ENCODE results near the gene ARHGAP9.

The ARHGAP9 gene

DNA sequence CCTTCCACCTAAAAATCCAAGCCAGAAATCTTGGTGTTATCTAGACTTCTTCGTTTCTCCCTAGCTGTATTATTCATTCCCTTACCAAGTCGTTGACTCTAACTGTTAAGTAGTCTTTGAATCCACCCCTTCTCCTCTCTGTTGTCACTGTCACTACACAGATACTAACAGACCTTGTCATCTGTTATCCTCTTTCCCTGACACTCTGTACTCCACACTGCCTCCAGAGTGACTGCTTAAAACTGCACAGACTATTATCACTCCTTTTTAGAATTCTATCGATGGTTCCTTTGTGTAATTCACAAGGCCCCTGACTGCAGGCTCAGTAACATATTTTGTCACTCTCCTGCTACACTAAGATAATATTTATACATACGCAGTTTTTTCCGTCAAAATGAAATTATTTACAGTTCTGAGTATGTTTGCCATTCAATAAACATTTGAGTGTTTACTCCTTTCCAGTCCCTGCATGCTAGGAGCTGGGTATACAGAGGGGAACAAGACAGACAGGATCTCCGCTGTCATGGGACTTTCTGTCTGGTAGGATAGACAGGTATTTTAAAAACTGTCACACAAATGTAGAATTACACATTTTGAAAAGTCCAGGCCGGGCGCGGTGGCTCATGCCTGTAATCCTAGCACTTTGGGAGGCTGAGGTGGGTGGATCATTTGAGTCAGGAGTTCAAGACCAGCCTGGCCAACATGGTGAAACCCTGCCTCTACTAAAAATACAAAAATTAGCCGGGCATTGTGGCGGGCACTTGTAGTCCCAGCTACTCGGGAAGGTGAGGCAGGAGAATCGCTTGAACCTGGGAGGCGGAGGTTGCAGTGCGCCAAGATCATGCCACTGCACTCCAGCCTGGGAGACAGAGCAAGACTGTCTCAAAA lies 12.0 kb upstream of the ARHGAP9 start:
- no peak overlapping the region for H3K27ac ChIP-seq

DNA sequence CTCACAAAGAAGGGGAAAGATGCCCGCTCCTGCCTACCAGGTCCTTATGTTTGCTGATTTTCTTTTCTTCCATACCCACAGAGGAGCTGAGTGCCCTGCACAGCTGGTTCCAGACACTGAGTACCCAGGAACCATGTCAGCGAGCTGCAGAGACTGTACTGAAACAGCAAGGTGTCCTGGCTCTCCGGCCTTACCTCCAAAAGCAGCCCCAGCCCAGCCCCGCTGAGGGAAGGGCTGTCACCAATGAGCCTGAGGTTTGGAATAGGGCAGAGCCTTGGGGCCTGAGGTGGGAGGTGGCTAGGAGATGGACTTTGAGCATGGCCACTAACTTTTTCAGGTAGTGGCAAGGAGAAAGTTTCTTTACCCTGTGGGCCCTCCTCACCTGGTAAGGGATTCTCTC lies 10.5 kb upstream of the ARHGAP9 start:
- no peak overlapping the region for H3K27ac ChIP-seq
- TF ChIP-seq, protein P1, sequence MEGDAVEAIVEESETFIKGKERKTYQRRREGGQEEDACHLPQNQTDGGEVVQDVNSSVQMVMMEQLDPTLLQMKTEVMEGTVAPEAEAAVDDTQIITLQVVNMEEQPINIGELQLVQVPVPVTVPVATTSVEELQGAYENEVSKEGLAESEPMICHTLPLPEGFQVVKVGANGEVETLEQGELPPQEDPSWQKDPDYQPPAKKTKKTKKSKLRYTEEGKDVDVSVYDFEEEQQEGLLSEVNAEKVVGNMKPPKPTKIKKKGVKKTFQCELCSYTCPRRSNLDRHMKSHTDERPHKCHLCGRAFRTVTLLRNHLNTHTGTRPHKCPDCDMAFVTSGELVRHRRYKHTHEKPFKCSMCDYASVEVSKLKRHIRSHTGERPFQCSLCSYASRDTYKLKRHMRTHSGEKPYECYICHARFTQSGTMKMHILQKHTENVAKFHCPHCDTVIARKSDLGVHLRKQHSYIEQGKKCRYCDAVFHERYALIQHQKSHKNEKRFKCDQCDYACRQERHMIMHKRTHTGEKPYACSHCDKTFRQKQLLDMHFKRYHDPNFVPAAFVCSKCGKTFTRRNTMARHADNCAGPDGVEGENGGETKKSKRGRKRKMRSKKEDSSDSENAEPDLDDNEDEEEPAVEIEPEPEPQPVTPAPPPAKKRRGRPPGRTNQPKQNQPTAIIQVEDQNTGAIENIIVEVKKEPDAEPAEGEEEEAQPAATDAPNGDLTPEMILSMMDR (conservative IDR thresholded peaks at IDR 0.05): no peak
- TF ChIP-seq ZFX (IDR thresholded peaks at IDR 0.05): no peak

More for the DNA sequence above, 12.0 kb upstream of the ARHGAP9 start:
- no peak for TF ChIP-seq ZFX (IDR thresholded peaks at IDR 0.05)
- TF ChIP-seq, protein P1 (conservative IDR thresholded peaks at IDR 0.05): no peak; the same call in 1 of the 2 replicates

DNA sequence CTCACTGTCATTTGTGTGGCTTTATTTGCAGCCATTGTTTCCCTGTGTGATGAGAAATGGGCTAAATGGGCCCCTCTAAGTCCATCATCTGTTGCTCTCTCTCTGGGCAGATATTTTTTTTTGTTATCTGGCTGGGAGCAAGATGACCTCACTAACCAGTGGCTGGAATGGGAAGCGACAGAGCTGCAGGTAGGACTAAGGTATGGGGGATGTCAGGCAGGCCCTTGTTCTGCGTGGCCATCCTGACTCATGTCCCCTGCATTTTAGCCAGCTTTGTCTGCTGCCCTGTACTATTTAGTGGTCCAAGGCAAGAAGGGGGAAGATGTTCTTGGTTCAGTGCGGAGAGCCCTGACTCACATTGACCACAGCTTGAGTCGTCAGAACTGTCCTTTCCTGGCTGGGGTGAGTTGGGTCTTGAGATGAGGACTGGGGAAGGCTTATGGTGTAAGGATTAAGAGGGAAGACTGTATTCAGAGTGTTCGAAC lies 9.5 kb upstream of the ARHGAP9 start:
- TF ChIP-seq, protein P1 (conservative IDR thresholded peaks at IDR 0.05): no peak
- TF ChIP-seq ZFX (IDR thresholded peaks at IDR 0.05): no peak
- H3K27ac ChIP-seq: peak overlapping the region; percentile 88

DNA sequence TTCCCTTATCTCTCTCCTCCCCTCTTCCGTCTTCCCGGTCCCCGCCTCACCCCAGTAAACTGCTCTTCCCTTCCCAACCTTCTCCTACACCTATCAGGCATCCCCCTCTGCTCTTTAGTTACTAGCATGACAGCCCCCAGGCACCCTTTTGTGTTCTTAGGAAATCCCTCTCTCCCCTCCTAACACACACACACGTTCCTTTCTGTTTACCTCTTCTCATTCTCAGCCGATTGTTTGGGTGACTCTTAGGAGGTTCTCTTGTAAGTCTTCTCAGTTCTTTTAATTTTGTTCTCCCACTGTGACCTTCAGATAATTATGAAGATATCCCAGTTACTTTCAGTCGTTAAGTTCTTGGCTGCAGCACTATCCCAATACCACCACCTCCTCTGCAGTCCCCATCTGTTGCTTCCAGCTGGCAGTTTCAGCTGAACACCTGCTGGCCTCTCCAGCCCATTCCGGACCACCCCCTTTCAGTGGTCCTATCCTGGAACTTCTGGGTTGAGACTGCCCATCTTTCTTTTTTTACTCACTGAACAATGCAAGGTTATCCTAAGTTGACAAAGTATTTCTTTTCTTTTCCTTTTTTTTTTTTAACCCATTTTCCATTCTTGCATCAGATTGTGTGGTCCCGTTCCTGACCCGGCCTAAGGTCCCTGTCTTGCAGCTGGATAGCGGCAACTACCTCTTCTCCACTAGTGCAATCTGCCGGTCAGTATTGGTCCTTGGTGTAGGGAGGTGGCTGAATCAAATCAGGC lies 8.9 kb upstream of the ARHGAP9 start:
- no peak for TF ChIP-seq ZFX (IDR thresholded peaks at IDR 0.05)
- TF ChIP-seq, protein P1 (conservative IDR thresholded peaks at IDR 0.05): no peak
- peak overlapping the region; percentile 88 for H3K27ac ChIP-seq

DNA sequence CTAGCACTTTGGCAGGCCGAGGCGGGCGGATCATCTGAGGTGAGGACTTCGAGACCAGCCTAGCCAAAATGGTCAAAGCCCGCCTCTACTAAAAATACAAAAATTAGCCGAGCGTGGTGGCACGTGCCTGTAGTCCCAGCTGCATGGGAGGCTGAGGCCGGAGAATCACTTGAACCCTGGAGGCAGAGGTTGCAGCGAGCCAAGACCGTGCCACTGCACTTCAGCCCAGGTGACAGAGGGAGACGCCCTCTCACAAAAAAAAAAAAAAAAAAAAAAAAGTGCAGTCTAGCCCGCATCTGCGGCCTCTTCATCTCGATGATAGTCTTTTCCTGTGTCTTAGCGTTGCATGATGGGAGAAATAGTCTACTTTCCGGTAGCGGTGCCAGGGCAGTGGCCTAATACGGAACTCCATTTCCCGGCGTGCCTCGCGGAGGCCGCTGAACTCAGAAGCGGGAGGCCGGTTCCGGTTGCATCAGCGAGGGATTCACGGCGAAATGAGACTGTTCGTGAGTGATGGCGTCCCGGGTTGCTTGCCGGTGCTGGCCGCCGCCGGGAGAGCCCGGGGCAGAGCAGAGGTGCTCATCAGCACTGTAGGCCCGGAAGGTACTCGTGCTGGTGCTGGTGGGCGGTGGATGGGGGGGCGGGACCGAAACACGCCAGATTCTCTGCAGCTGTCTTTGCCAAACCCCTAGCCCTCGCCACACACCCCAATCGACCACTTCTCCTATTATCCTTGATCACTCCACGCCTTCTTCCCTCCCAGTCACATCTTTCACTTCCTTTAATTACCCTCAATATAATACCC lies 8.1 kb upstream of the ARHGAP9 start, which contains the start of gene MARS1:
TSS of gene MARS1 (plus strand) at position 472 of the 805 bp plus-strand sequence. CDS start at position 495, 23 bp downstream.
- H3K27ac ChIP-seq: peak within 1 kb of the TSS; percentile 88

DNA sequence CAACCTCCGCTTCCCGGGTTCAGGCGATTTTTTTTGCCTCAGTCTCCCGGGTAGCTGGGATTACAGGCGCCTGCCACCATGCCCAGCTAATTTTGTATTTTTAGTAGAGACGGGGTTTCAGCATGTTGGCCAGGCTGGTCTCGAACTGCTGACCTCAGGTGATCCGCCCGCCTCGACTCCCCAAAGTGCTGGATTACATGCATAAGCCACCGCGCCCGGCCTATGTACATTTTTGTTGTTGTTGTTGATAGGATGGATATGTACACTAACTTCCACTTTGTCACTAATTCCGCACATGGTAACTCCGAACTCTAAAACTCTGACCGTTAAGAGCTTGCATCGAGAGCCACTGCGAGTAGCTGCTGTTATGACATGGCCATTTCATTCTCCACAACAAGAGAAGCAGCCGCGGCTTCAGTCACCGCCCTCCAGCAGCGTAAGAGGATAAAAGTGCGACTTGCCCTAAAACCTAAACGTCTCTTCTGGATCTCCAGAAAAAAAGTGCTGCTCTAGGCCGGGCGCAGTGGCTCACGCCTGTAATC lies 7.5 kb upstream of the ARHGAP9 start:
- H3K27ac ChIP-seq: peak overlapping the region; percentile 88

More for the DNA sequence above, 8.1 kb upstream of the ARHGAP9 start, which contains the start of gene MARS1:
- TF ChIP-seq, protein P1 (conservative IDR thresholded peaks at IDR 0.05): peak; percentile 60
- TF ChIP-seq ZFX (IDR thresholded peaks at IDR 0.05): no peak

More for the DNA sequence above, 7.5 kb upstream of the ARHGAP9 start:
- TF ChIP-seq, protein P1 (conservative IDR thresholded peaks at IDR 0.05): no peak
- no peak for TF ChIP-seq ZFX (IDR thresholded peaks at IDR 0.05)
